ENCODE data around the gene C3orf22.

Gene C3orf22

DNA sequence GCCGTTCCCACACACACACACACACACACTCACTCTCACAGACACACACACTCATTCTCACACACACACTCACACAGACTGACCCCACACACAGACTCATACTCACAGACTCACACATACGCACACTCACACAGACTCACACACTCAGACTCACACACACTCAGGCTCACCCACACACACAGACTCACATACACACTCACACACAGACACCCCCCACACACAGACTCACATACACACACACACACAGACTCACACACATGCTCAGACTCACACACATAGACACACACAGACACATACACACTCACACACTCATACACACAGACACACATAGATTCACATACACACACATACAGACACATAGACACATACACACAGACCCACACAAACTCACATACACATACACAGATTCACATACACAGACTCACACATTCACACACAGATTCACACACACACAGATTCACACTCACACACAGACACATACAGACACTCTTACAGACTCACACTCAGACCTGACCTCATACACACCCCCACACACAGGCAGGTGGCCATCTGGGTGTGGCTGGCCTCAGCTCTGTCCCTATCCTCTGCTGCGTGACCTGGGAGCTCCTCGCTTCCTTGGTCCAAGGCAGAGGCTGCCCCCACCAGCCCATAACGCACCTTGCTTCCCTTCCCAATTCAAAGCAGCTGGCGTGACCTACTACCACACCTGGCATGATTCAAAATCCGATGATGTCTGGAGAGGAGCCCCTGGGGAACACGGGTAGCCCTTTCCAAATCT, 1.9 kb downstream of the C3orf22 start:
- no peak for ATAC-seq

GRCh38 chr3:126555795-126556636, 2.7 kb downstream of the C3orf22 start:
- ATAC-seq = no peak

DNA sequence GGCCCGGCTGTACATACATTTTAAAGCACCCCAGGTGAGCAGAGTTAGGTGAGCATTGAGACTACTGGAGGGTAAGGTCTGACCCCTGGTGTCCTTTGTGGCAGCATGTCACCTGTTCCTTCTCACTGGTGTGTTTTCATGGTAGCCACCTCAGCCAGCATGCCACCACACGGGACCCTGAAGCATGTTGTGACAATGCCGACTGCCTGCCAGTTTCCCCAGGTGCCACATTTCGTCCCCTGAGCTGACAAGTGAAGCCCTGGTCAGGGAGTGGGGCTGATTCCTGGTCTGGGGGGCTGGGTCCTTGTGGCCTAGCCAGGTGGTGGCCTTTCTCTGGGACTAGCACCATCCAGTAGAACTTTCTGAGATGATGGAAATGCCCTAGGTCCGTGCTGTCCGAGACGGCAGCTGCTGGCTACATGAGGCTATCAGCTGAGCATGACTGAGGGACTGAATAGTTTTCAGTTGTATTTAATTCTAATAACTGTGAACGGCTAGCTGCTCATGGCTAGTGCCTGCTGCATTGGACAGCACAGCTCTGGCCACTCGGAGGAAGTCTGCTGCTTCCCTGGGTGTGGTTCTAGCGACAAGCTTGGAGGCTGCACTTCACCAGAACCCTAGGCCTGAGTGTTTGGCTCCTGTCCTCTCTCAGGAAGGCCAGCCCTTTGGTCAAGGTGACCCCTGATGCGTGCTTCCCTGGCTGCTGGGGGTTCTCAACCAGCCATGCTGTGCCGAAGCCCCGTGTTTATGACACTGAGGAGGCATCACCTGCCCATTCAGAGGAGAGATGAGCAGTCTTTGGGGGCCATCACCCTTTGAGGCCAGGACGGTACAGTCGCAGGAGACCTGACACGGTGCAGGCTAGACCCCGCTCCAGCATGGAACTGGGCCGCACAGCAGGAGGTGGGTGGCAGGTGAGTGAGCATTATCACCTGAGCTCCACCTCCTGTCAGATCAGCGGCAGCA, 3.9 kb downstream of the C3orf22 start:
- no peak for ATAC-seq

DNA sequence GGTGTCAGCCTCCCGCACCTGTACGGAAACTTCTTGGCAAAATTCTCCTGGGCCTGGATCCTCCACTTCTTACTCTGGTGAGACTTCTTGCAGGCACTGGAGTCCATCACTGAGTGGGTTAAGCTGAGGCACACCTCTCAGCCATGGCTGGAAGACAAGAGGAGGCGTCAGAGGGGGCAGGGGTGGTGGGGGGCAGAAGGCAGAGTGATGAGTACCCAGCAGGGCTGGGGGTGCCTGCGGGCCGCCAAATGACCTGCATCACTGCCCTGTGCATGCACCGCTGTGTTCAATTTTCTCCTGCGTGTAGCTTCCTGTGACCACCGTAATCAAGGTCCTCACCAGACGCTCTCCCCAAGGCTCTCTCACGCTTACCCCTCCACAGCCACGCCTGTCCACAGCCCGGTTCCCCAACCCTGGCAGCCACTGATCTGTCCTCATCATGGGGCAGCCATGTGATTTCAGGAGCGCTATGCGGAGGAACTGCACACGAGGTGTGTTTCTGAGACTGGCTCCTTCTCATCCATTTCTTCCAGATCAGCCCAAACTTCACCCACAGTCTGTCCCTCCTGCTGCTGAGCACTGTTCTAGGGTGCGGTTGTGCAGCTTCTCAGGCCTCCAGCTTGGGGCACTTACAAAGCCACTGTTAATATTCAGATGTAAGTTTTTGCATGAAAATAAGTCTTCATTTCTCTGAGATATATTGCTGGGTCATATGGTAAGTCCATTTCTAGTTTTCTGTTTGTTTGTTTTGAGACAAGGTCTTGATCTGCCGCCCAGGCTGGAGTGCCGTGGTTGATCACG, 5.2 kb downstream of the C3orf22 start:
- no peak for ATAC-seq

DNA sequence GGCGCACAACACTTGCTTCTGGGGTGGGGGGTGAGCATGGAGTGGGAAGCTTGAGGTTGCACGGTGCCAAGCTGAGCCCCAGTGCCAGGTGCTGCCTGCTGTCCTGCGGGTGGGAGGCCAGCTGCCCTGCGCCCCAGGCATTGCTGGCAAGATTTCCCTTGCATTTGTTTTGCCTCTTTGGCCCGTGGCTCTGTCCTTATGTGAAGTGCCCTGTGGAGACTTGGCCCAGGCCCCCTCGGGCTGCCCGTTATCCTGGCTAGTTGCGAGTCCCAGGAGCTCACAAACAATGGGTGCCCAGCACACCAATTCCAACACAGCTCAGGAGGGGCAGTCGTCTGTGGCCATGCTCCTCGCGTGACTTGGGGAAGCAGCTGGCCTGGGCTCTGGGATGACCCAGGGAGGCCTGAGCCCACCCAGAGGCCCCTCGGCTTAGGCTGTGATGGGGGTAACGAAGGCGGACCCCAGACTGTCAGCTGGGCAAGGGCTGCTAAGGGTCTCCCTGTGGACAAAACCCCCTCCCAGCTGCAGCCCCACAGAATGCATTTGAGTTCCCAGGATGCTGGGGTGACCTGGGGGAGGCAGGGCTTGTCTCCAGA, 5.9 kb downstream of the C3orf22 start:
- no peak for ATAC-seq

GRCh38 chr3:126551839-126552687, 6.7 kb downstream of the C3orf22 start:
- no peak for ATAC-seq

GRCh38 chr3:126551121-126551838, 7.5 kb downstream of the C3orf22 start:
- ATAC-seq = no peak

DNA sequence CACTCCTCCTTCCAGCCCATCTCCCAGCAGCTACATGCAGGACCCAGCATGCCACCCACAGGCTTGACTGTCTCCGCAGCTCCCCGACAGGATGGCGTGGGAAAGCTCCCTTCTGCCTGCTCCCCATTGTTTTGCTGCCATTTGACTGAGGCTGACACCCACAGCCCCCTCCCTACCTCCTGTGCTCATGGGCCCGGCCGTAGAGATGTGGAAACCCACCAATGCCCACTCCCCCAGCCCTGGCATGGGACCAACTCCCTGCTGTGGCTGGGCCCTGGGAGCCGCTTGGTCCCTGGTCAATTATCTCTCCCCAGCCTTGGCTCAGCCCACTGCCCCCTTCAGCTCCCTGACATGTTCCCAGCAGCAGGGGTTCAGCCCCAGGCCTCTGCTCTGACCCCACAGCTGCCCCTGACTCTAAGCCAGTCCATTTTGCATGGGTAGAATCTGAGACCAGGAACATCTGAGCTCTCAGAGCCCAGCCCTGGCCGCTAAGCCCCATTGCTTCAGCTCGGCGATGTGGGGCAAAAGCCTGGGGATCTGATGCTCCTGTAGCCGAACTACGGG, 8.2 kb downstream of the C3orf22 start:
- ATAC-seq = no peak

GRCh38 chr3:126549861-126550487, 8.8 kb downstream of the C3orf22 start:
- ATAC-seq = no peak

GRCh38 chr3:126548556-126549466, 9.9 kb downstream of the C3orf22 start:
- no peak for ATAC-seq

- ATAC-seq = no peak
Measured at GRCh38 chr3:126547721-126548120, 11.0 kb downstream of the C3orf22 start.

DNA sequence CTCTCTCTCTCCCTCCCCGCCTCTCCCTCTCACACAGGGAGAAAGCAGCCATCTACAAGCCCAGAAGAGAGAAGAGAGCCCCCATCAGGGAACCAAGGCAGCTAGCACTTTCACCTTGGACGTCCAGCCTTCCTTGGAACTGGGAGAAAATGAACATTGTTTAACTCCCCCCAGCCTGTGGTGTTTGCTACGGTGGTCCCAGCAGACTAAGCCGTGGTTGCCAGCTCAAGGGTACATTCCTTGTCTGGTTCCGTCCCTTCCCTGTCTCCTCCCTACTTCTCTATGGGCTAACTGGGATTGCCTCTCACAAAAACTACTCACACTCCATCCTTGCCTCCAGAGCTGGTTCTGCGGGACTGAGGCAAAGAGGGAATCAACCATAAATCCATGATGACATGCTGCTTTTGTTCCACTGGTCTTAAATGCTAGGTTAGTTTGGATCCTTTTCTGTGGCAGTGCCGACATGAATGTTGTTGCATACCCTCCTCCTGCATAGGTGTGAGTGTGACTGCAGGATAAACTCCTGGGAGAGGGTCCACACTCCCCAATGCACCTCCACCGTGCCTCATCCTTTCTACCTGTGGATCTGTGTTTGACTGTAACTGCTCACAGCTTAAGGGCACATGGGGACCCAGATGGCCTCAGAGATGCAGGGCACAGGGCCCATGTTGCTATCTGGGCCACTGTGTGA, 12.0 kb downstream of the C3orf22 start:
- no peak for ATAC-seq

DNA sequence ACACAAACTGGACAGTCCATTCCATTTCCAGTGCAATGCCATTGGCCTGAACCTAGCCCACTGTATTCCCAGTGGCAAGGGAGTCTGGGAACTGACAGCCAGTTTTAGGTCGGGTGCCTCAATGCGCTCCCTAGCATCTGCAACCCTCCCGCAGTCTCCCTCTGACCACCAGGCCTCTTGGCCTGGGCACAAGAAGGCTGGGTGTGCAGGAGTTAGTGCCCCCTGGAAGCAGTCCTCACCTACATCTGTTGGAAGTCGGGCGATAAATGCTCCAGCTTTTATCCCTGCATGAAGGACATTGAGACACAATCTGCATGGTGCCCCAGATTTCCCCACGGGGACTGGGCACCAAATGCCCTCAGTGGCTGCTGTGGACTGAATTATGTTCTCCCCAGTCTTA, 12.7 kb downstream of the C3orf22 start:
- ATAC-seq = no peak

DNA sequence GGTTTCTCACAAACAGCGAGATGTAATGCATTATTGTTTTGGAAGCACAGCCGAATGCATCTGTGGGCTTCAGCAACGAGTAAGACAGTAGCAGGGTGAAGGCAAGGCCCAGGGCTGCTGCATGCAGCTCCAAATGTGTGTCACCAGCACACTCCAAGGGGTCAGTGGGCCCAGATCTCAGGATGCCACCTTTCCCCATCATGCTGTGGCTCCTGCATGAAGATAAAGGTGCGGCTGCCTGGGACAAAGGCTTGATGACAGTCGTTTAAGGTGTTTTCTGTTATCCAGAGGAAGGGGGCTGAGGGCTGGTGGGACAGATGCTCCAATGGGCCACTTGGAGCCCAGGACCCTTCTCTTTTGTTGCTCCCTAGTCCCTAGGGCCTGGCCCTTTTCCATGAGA, 13.2 kb downstream of the C3orf22 start:
- ATAC-seq = no peak

- ATAC-seq = no peak
Measured at GRCh38 chr3:126544596-126545281, 14.0 kb downstream of the C3orf22 start.

DNA sequence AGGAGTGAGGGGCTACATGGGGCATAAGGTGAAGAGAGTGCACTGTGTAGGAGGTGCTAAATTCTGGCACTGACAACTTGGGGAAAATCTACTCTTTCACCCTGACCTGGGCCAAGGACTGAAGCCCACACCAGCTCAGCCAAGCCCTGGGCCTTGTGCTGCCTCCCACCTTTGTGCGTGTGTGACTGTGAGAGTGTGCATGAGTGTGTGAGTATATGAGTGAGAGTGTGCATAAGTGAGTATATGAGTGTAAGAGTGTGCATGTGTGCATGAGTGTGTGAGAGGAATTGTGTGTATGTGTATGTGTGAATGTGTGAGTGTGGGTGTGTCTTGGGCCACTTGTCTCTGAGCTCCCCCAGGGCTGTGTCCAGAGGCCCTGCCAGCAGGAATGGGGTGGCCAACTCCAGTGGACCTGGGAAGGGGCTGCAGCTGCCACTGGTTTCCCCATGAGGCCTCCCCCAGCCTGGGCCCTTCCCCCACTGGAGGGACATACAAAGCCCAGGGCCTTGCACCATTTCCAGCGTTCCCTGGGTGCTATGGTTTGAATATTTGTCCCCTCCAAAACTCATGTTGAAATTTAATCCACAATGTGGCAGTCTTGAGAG, 15.2 kb downstream of the C3orf22 start:
- ATAC-seq = no peak
